DMS114 treated with DMSO at 0.1 percent for 48 hours (cell line): ENCODE measurements around the gene KCNMA1.

Experiments
- DNase-seq: peaks from one replicate; lab custom pipeline; 2025; ENCODE audit not compliant: unreplicated experiment; lab: John Stamatoyannopoulos, UW

The KCNMA1 gene

GRCh38 chr10:77193001-77193400 lies 444.6 kb downstream of the KCNMA1 start:
- DNase-seq = no peak

- DNase-seq = no peak
These were observed 445.2 kb downstream of the KCNMA1 start for GRCh38 chr10:77192402-77192801.

GRCh38 chr10:77191324-77192049 lies 446.1 kb downstream of the KCNMA1 start:
- no peak for DNase-seq

GRCh38 chr10:77190291-77190690 lies 447.3 kb downstream of the KCNMA1 start:
- no peak for DNase-seq

- no peak for DNase-seq
These were observed 448.1 kb downstream of the KCNMA1 start for GRCh38 chr10:77189520-77189919.

- DNase-seq = no peak
These were observed 448.5 kb downstream of the KCNMA1 start for GRCh38 chr10:77189075-77189474.

- no peak for DNase-seq
These were observed 449.1 kb downstream of the KCNMA1 start for GRCh38 chr10:77188521-77188920.

- DNase-seq = no peak
These were observed 449.6 kb downstream of the KCNMA1 start for GRCh38 chr10:77188000-77188395.

- DNase-seq = no peak
These were observed 450.1 kb downstream of the KCNMA1 start for GRCh38 chr10:77187376-77187999.

GRCh38 chr10:77186936-77187335 lies 450.7 kb downstream of the KCNMA1 start:
- no peak for DNase-seq

GRCh38 chr10:77185696-77186095 lies 451.9 kb downstream of the KCNMA1 start:
- DNase-seq = no peak

- no peak for DNase-seq
These were observed 454.8 kb downstream of the KCNMA1 start for GRCh38 chr10:77182803-77183202.

- no peak for DNase-seq
These were observed 456.8 kb downstream of the KCNMA1 start for GRCh38 chr10:77180794-77181193.

- no peak for DNase-seq
These were observed 457.5 kb downstream of the KCNMA1 start for GRCh38 chr10:77180104-77180503.

GRCh38 chr10:77179015-77179695 lies 458.5 kb downstream of the KCNMA1 start:
- no peak for DNase-seq

GRCh38 chr10:77177589-77177988 lies 460.0 kb downstream of the KCNMA1 start:
- DNase-seq = no peak

- no peak for DNase-seq
These were observed 460.4 kb downstream of the KCNMA1 start for GRCh38 chr10:77177161-77177560.

- DNase-seq = no peak
These were observed 461.4 kb downstream of the KCNMA1 start for GRCh38 chr10:77176232-77176631.

GRCh38 chr10:77175631-77176222 lies 461.9 kb downstream of the KCNMA1 start:
- DNase-seq = no peak

GRCh38 chr10:77173615-77174461 lies 463.8 kb downstream of the KCNMA1 start:
- peak; percentile 75 for DNase-seq

GRCh38 chr10:77172086-77172485 lies 465.5 kb downstream of the KCNMA1 start:
- DNase-seq = no peak
